ENCODE results near the gene CHMP4A. TPM values are rescaled to one million over a fixed set of nuclear protein-coding genes. Genes with fewer than 3 reads are reported as not detected.

CHMP4A gene
- total and polyA plus RNA-seq, 2 of the 13 experiments (the other 11 are each of a cell fraction or from before 2014, with no cell fraction given) = 83.6 to 113 TPM

DNA sequence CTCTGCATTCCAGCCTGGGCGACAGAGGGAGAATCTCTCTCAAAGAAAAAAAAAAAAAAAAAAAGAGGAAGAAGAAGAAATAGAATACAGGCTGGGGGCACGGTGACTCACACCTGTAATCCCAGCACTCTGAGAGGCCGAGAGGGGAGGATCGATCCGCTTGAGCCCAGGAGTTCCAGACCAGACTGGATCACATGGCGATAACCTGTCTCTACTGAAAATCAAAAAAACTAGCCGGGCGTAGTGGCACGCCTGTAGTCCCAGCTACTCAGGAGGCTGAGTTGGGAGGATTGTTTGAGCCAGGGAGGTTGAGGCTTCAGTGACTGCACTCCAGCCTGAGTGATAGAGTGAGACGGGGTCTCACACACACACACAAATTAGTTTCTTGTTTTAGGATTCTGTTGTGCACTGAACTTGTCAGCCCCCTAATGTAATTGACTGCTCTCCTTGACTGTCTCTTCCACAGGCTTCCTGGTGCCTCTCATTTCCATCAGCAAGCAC, 30.1 kb upstream of the CHMP4A start (continued):
- no peak for TF ChIP-seq STAT5B (CRISPR knock-in tag; IDR thresholded peaks at IDR 0.05)
- no peak; the same call in 1 of the 2 replicates for TF ChIP-seq ZNF619 (CRISPR knock-in tag; IDR thresholded peaks at IDR 0.05)
- TF ChIP-seq KMT2B (CRISPR knock-in tag; IDR thresholded peaks at IDR 0.05) = no peak
- 0 out of 2 replicates have a peak, but pooled peaks have one; percentile 62 for TF ChIP-seq SSRP1 (CRISPR knock-in tag; IDR thresholded peaks at IDR 0.05)
- no peak for TF ChIP-seq ZNF543 (CRISPR knock-in tag; IDR thresholded peaks at IDR 0.05)
- TF ChIP-seq ARID4A (CRISPR knock-in tag; IDR thresholded peaks at IDR 0.05; ENCODE audit: borderline replicate concordance) = no peak
- no peak for TF ChIP-seq JDP2 (CRISPR knock-in tag; IDR thresholded peaks at IDR 0.05; ENCODE audit: borderline replicate concordance)
- TF ChIP-seq, protein P1, sequence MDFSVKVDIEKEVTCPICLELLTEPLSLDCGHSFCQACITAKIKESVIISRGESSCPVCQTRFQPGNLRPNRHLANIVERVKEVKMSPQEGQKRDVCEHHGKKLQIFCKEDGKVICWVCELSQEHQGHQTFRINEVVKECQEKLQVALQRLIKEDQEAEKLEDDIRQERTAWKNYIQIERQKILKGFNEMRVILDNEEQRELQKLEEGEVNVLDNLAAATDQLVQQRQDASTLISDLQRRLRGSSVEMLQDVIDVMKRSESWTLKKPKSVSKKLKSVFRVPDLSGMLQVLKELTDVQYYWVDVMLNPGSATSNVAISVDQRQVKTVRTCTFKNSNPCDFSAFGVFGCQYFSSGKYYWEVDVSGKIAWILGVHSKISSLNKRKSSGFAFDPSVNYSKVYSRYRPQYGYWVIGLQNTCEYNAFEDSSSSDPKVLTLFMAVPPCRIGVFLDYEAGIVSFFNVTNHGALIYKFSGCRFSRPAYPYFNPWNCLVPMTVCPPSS (IDR thresholded peaks at IDR 0.05) = no peak
- peak; percentile 3 for TF ChIP-seq AKAP8 (CRISPR knock-in tag; IDR thresholded peaks at IDR 0.05)
- no peak for TF ChIP-seq CENPX (CRISPR knock-in tag; IDR thresholded peaks at IDR 0.05)
- TF ChIP-seq ZNF160 (CRISPR knock-in tag; IDR thresholded peaks at IDR 0.05) = no peak
- TF ChIP-seq ZNF225 (CRISPR knock-in tag; IDR thresholded peaks at IDR 0.05) = no peak
- no peak for TF ChIP-seq ZNF460 (CRISPR knock-in tag; IDR thresholded peaks at IDR 0.05; ENCODE audit: borderline replicate concordance)
- no peak for TF ChIP-seq ZBTB10 (CRISPR knock-in tag; IDR thresholded peaks at IDR 0.05; ENCODE audit: borderline replicate concordance)
- TF ChIP-seq, protein P2, sequence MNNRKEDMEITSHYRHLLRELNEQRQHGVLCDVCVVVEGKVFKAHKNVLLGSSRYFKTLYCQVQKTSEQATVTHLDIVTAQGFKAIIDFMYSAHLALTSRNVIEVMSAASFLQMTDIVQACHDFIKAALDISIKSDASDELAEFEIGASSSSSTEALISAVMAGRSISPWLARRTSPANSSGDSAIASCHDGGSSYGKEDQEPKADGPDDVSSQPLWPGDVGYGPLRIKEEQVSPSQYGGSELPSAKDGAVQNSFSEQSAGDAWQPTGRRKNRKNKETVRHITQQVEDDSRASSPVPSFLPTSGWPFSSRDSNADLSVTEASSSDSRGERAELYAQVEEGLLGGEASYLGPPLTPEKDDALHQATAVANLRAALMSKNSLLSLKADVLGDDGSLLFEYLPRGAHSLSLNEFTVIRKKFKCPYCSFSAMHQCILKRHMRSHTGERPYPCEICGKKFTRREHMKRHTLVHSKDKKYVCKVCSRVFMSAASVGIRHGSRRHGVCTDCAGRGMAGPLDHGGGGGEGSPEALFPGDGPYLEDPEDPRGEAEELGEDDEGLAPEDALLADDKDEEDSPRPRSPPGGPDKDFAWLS (CRISPR knock-in tag; IDR thresholded peaks at IDR 0.05; ENCODE audit: borderline replicate concordance) = no peak
- TF ChIP-seq SMAD9 (CRISPR knock-in tag; IDR thresholded peaks at IDR 0.05) = 0 out of 2 replicates have a peak, but pooled peaks have one; percentile 26
- TF ChIP-seq ZSCAN25 (CRISPR knock-in tag; IDR thresholded peaks at IDR 0.05) = no peak
- TF ChIP-seq ZNF556 (CRISPR knock-in tag; IDR thresholded peaks at IDR 0.05; ENCODE audit: borderline replicate concordance) = no peak
- no peak for TF ChIP-seq ZNF512 (CRISPR knock-in tag; IDR thresholded peaks at IDR 0.05)

All from HepG2 (cell line).